Stimulated activated CD8-positive, alpha-beta memory T cell treated with anti-CD3 and anti-CD28 coated beads, Interleukin-4, amount 100 ng/mL, for 1 hour (primary cell): ENCODE results near the gene EXOSC2.

ENCODE experiments used
- DNase-seq, 2 donors: peaks; one replicate each; pipeline ENCODE4 v3.0.0-alpha.2; 2020; ENCODE audit warnings: low read depth in 2 of 2, low spot score in 1 of 2

EXOSC2 gene

DNA sequence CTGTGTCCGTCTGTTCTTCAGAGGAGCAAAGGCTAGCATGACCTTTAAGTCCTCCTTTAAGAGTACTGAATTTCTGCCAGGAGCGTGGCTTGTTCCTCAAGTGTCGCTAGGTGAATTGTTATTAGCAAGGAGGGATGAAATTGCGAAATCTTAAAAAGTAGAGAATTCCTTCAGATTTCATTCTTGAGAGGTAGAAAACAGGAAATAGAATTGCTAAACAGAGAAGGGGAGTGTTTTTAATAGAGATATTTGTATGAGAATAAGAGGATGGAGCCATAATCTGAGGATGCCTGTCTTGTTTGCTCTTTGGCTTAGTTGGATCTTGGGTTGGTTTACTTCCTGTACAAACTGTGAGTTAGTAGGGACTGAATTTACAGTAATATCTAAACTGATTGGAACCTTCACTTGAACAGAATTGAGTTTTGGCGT is 39.2 kb downstream of the EXOSC2 start:
- DNase-seq, result no peak

GRCh38 chr9:130735566-130735965 is 42.0 kb downstream of the EXOSC2 start:
- no peak for DNase-seq

DNA sequence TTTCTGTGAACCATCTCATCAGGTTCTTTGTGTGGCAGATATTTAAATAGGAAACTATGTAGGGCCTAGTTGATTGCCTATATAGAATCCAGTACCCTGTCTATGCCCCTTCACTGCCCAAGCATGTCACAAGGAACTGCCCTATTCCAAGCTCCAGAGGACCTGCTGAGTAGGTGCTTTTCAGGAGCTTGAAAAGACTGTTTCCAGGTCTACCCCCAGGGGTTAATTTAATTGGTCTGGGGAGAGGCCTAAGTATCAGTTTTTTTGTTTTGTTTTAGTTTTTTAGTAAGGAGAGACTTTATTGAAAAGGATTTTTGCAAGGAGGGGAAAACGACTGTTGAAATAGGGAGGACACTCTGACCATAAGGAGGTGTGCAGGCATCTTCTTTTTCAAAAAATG is 43.3 kb downstream of the EXOSC2 start:
- DNase-seq, result no peak

DNA sequence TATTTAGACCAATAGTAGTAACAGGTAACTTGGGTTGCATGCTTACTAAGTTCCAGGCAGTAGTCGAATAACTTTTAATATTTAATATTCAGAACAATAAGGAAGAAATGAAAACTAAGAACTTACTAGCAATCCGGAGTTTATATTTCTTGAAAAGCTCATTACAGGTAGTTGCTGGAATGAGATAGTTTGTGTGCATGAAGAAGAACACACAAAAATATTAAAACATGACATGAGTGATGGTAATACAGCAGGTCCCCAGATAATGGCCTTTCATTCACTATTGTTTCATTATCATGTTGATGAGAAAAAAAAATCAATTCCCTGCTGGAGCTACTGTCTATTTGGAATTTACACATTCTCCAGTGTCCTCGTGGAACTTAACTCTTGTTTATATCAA is 44.7 kb downstream of the EXOSC2 start:
- no peak for DNase-seq

- no peak for DNase-seq
These were observed 45.5 kb downstream of the EXOSC2 start for GRCh38 chr9:130739081-130739480.

DNA sequence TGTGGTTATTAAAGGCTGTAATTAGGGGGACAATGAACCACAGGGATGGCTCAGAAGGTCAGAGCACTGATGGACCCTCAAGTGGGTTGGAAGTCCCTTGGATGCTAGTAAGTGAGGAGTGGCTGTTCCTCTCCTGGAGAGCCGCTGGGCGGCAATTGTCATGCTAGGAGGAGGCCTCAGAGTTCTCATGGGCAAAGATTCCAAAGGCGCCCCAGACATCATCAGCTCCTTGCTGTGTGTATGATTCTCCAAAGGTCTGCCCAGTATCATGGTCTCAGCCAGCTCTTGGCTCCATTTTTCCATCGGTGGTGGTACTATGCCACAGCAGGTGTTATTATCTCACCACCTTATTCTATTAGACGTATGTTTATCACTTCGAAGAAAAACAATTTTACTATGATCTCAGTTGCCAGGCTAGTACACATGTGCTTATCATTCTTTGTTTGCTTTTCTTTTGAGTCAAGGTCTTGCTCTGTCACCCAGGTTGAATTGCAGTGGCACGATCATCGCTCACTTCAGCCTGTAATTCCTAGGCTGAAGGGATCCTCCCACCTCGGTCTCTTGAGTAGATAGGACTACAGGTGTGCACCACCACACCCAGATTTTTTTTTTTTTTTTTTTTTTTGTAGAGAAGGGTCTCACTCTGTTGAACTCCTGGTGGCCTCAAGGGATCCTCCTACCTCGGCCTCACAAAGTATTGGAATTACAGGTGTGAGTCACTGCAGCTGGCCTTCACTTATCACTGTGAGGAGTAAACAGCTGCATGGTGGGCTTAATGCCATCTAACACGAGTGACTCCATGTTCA is 46.8 kb downstream of the EXOSC2 start:
- DNase-seq, result no peak

DNA sequence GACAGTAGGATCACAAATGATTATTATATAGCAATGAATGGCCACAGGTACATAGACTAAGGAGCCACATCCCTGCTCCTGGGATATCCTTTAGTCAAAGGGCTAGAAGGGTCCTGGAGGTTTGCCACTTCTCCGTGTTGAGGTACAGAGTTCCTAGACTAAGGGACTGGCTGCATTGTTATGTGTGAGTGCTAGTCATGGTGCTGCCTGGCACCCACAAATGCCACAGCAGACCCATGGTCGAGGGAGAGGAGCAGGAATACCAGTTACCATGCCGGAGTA is 47.4 kb downstream of the EXOSC2 start:
- no peak for DNase-seq

- no peak for DNase-seq
These were observed 48.4 kb downstream of the EXOSC2 start for GRCh38 chr9:130741831-130742449.

- no peak for DNase-seq
These were observed 50.1 kb downstream of the EXOSC2 start for GRCh38 chr9:130743656-130744055.

DNA sequence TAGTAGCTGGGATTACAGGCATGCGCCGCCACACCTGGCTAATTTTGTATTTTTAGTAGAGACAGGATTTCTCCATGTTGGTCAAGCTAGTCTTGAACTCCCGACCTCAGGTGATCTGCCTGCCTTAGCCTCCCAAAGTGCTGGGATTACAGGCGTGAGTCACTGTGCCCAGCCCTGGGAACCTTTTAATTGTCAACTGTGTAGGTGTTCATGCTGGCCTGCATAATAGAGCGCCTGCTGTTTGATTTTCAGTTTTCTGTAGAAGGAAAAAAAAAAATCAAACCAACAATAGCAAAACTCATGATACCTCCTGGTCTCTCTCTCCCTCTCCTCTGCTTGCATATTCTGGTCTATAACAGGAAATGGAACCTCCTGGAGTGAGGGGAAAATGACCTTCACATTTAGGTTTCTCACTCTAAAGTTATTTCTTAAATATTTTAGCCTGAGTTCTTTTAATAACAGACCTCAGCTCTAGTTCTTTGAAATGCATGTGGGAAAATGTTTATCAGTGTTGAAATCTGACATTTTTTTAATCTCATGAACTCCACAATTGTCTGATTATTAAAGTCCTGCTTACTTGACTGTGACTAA is 51.7 kb downstream of the EXOSC2 start:
- no peak for DNase-seq

- no peak for DNase-seq
These were observed 52.2 kb downstream of the EXOSC2 start for GRCh38 chr9:130745829-130746228.

DNA sequence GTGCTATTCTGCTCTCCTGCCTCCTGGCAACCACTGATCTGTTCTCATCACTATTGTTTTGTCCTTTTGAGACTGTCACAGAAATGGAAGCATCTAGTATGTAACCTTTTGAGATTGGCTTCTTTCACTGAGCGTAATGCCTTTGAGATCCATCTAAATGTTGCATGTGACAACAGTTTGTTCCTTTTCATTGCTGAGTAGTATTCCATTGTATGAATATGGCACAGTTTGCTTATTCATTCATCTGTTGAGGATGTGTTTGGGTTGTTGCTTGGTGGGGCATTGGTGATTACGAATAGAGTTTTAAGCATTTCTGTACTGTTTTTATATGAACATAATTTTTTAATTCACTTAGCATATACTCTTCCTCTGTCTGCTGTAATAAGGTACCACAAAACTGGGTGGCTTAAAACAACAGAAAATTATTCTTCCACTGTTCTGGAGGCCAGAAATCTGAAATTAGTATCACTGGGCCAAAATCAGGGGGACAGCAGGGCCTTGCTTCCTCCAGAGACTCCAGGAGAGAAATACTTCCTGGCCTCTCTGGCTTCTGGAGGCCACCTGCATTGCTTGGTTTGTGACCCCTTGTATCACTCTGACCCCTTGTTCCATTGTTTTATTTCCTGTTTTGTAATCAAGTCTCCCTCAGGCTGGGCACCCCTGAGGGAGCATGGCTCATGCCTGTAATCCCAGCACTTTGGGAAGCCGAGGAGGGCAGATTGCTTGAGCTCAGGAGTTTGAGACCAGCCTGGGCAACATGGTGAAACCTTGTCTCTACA is 53.0 kb downstream of the EXOSC2 start:
- DNase-seq, result no peak

DNA sequence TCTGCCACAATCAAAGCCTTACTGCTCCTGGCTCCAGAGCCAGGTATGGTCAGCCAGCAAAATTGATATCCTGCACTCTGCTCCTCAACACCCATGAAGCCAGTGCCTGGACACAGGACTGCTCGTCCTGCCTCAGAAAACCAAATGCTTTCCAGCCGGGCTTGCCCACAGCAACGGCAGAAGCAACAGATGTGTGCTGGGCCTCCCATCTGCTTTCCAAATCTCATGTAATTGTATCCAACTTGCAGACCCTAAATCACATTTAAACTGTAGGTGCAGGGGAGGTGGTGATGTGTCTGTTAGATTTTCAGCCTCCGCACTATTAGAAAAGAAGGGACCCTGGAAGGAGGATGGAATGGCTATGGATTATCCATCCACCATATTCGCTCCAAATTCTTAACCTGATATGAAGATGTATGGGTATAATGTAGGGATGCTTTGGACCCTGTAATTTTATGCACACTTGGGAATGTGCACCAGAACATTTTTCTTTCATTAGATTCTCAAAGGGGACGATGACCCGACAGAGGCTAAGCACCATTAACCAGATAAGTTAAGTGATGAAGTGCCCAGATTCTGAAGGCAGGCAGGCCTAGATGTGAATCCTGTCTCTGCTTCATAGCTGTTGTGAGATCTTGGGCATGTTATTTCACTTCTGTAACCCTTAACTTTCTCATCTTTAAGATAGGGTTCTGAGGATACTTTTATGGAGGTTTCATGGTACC is 58.2 kb downstream of the EXOSC2 start:
- DNase-seq, result no peak
